SK-N-MC (cell line): Measurements from ENCODE around the gene UPP1.
"Not testable (repeated sequence)": the region's sequence is repeated elsewhere in the genome, so short reads cannot be mapped to it uniquely, and the experiment has no call there.

Experiments
- DNase-seq: peaks from one replicate; pipeline ENCODE4 v3.0.0-alpha.2; 2011; ENCODE audit warnings: low read depth, low spot score
- H3K27ac ChIP-seq: fragments of 200-600 bp; sonication (generic); 2 replicates; pipeline ENCODE4 v1.5.1; 2016; ENCODE audit warnings: mixed run types
- H3K36me3 ChIP-seq: fragments of 200-600 bp; sonication (generic); 2 replicates; pipeline ENCODE4 v1.6.1; 2017; ENCODE audit warnings: antibody characterized with exemption, low read length, mixed read lengths; ENCODE audit not compliant: insufficient read depth
- H3K4me3 ChIP-seq: fragments of 200-600 bp; sonication (generic); 2 replicates; pipeline ENCODE4 v1.5.1; 2016
- H3K9ac ChIP-seq: fragments of 200-600 bp; sonication (generic); 2 replicates; pipeline ENCODE4 v1.8.0; 2017; ENCODE audit warnings: mixed run types, mixed read lengths; ENCODE audit not compliant: insufficient read length
- H3K9me3 ChIP-seq: fragments of 200-600 bp; sonication (generic); 2 replicates; pipeline ENCODE4 v1.6.1; 2017; ENCODE audit warnings: low read depth, mild to moderate bottlenecking, antibody characterized with exemption, low read length, moderate library complexity, mixed read lengths
- EZH2 ChIP-seq: fragments of 200-600 bp; sonication (generic); IDR thresholded peaks from one replicate; pipeline ENCODE4 v1.6.1; 2017; ENCODE audit warnings: antibody characterized with exemption
- FOXP2 ChIP-seq: optimal IDR thresholded peaks from 2 replicates; pipeline ENCODE3; 2011; ENCODE audit warnings: mild to moderate bottlenecking, moderate library complexity; ENCODE audit not compliant: insufficient read depth; ENCODE audit errors: extremely low read length, control extremely low read depth
- POLR2AphosphoS5 ChIP-seq: IDR thresholded peaks from 2 replicates; pipeline ENCODE4 v1.6.1; 2012; ENCODE audit warnings: mild to moderate bottlenecking, low read depth, low read length, borderline replicate concordance

The UPP1 gene

GRCh38 chr7:48126037-48126436 lies 37.0 kb downstream of the UPP1 start:
- TF ChIP-seq EZH2 = no peak
- no peak for TF ChIP-seq POLR2AphosphoS5
- TF ChIP-seq FOXP2 = no peak
- Histone ChIP-seq H3K9me3 (no peaks in the 10 kb centered on the region), H3K36me3 (no peaks in the 10 kb centered on the region), H3K9ac (no peak overlapping the region), H3K4me3 (no peak overlapping the region), H3K27ac (no peak overlapping the region)
- DNase-seq = no peak

GRCh38 chr7:48130658-48131108 lies 41.6 kb downstream of the UPP1 start:
- no peak for DNase-seq
- Histone ChIP-seq H3K27ac (no peak overlapping the region), H3K4me3 (no peak overlapping the region), H3K36me3 (no peaks in the 10 kb centered on the region), H3K9me3 (no peaks in the 10 kb centered on the region), H3K9ac (no peak overlapping the region)
- TF ChIP-seq FOXP2 (no peak), POLR2AphosphoS5 (no peak), EZH2 (no peak)

- Histone ChIP-seq H3K9me3 (no peaks in the 10 kb centered on the region), H3K36me3 (no peaks in the 10 kb centered on the region), H3K4me3 (no peak overlapping the region), H3K27ac (no peak overlapping the region), H3K9ac (no peak overlapping the region)
- TF ChIP-seq POLR2AphosphoS5 (no peak), EZH2 (no peak), FOXP2 (no peak)
- DNase-seq = no peak
Observed at GRCh38 chr7:48132792-48133191, 43.7 kb downstream of the UPP1 start.

- no peaks in the 10 kb centered on the region for H3K9me3 ChIP-seq
- no peaks in the 10 kb centered on the region for H3K36me3 ChIP-seq
- DNase-seq = no peak
- no peak overlapping the region for H3K27ac ChIP-seq
- TF ChIP-seq POLR2AphosphoS5 (no peak), EZH2 (no peak), FOXP2 (no peak)
- H3K4me3 ChIP-seq = no peak overlapping the region
- H3K9ac ChIP-seq = no peak overlapping the region
Observed at GRCh38 chr7:48139459-48139858, 50.4 kb downstream of the UPP1 start.

- H3K36me3 ChIP-seq = no peaks in the 10 kb centered on the region
- TF ChIP-seq EZH2 = no peak
- no peak for TF ChIP-seq FOXP2
- TF ChIP-seq POLR2AphosphoS5 = no peak
- DNase-seq = no peak
- no peak overlapping the region for H3K27ac ChIP-seq
- no peaks in the 10 kb centered on the region for H3K9me3 ChIP-seq
- H3K9ac ChIP-seq = no peak overlapping the region
- peak overlapping the region; percentile 18; the same call in 1 of the 2 replicates for H3K4me3 ChIP-seq
Observed at GRCh38 chr7:48140001-48140681, 51.1 kb downstream of the UPP1 start.

- TF ChIP-seq EZH2 (no peak), POLR2AphosphoS5 (no peak), FOXP2 (no peak)
- no peak overlapping the region for H3K4me3 ChIP-seq
- DNase-seq = no peak
- no peaks in the 10 kb centered on the region for H3K9me3 ChIP-seq
- no peak overlapping the region for H3K9ac ChIP-seq
- H3K27ac ChIP-seq = no peak overlapping the region
- no peaks in the 10 kb centered on the region for H3K36me3 ChIP-seq
Observed at GRCh38 chr7:48141521-48141920, 52.5 kb downstream of the UPP1 start.

- Histone ChIP-seq H3K9me3 (no peaks in the 10 kb centered on the region), H3K9ac (no peak overlapping the region), H3K36me3 (no peaks in the 10 kb centered on the region), H3K27ac (no peak overlapping the region), H3K4me3 (no peak overlapping the region)
- TF ChIP-seq POLR2AphosphoS5 (no peak), FOXP2 (no peak), EZH2 (no peak)
- DNase-seq = no peak
Observed at GRCh38 chr7:48144291-48144768, 55.3 kb downstream of the UPP1 start.

- no peak overlapping the region for H3K9ac ChIP-seq
Observed at GRCh38 chr7:48147078-48147591, 58.1 kb downstream of the UPP1 start.

GRCh38 chr7:48147690-48148089 lies 58.6 kb downstream of the UPP1 start:
- H3K9ac ChIP-seq, H3K4me3 ChIP-seq, H3K36me3 ChIP-seq, H3K27ac ChIP-seq, H3K9me3 ChIP-seq, DNase-seq: not testable (repeated sequence)

More at GRCh38 chr7:48147078-48147591, 58.1 kb downstream of the UPP1 start:
- Histone ChIP-seq H3K4me3 (no peak overlapping the region), H3K27ac (no peak overlapping the region), H3K9me3 (no peaks in the 10 kb centered on the region), H3K36me3 (no peaks in the 10 kb centered on the region)
- DNase-seq = no peak
- TF ChIP-seq FOXP2 = no peak
- no peak for TF ChIP-seq EZH2
- no peak for TF ChIP-seq POLR2AphosphoS5
